GM18861 (cell line): ENCODE data around the gene ASL.
"Not testable (repeated sequence)": the region's sequence is repeated elsewhere in the genome, so short reads cannot be mapped to it uniquely, and the experiment has no call there.

Experiments
- ATAC-seq: cut with Tn5 transposase; IDR thresholded peaks from one replicate; pipeline ENCODE4 v1.9.1; 2021; ENCODE audit not compliant: unreplicated experiment

ASL gene

DNA sequence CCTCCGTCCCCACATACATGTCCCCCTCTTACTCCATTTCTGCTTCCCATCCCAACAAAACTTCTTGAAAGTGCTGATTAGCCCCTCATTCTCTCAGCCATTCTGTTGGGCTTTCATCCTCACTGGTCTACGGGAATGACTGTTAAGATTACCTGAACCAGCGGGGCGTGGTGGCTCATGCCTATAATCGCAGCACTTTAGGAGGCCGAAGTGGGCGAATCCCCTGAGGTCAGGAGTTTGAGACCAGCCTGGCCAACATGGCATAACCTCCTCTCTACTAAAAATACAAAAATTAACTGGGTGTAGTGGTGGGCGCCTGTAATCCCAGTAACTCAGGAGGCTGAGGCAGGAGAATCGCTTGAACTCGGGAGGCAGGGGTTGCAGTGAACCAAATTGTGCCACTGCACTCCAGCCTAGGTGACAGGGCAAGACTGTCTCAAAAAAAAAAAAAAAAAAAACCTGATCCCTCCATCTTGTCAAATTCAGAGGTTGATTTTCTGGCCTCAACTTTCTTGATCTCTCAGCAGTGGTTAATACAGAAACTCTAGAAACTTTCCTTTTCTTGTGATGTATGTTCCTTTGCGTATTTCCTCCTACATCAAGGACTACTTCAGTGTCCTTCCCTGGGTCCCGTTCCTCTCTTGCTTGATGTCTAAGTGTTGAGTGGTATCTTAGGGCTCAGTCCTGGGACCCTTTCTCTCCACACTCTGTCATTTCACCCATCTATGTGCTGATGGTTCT lies 41.2 kb downstream of the ASL start:
- ATAC-seq = not testable (repeated sequence)

DNA sequence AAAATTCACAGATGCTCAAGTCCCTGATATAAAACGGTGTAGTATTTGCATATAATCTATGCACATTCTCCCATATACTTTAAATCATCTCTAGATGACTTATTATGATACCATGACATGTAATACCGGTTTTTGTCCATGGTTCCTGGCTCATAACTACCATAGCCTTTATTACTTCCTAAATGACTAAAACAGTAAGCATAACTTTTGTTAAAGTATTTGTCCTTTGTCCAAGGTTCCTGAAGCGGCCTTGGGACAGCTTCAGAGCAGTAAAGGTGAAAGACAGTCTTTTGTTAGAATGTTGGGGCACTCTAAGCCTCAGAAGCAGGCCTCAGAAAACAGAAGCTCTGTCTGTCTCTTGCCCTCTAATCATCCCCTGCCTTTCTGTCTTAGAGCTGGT lies 43.0 kb downstream of the ASL start:
- no peak for ATAC-seq

DNA sequence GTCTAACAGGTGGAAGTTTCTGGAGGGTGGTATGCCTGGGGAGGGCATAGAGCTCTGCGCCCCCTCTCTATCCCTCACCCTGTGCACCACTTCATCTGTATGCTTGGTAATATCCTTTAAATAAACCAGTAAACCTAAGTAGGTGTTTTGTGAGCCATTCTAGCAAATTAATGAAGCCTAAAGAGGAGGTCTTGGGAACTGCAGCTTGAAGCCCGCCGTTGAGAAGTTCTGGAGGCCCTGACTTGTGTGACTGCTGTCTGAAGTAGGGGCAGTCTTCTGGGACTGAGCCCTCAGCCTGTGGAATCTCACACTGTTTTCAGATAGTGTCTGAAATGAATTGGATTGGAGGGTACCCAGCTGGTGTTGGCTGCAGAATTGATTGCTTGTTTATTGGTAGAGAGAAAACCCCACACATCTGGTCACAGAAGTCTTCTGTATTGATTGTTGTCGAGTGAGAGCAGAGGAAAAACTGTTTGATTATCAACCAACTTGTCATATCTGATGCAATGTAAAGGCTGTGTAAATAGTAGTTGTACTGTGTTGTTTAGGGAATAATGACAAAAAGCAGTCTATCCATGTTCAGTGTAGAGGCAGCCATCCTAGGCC lies 43.7 kb downstream of the ASL start:
- ATAC-seq = no peak

DNA sequence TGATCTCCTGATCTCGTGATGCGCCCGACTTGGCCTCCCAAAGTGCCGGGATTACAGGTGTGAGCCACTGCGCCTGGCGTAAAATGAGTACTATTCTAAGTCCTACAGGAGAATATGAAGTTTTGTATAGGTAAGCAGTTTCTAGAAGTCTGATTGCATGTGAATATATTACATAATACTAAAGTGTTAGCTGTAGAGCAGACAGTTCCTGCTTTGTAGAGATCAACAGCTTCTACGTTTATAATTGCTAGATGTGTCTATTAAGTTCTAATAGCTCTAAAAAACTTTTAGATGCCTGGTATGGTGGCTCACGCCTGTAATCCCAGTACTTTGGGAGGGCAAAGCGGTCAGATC lies 47.5 kb downstream of the ASL start:
- ATAC-seq = no peak

DNA sequence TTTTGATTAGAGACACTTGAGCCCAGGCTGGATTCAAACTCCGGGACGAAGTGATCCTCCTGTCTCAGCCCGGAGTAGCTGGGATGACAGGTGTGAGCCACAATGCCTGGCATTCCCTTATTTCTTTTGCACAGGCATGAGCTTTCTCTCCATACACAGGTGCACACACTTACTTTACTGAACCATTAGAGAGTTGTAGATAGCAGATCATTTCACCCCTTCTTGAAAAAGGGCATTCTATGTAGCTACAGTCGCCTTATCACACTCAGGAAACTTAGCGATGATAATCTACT lies 48.9 kb downstream of the ASL start:
- ATAC-seq = not testable (repeated sequence)

DNA sequence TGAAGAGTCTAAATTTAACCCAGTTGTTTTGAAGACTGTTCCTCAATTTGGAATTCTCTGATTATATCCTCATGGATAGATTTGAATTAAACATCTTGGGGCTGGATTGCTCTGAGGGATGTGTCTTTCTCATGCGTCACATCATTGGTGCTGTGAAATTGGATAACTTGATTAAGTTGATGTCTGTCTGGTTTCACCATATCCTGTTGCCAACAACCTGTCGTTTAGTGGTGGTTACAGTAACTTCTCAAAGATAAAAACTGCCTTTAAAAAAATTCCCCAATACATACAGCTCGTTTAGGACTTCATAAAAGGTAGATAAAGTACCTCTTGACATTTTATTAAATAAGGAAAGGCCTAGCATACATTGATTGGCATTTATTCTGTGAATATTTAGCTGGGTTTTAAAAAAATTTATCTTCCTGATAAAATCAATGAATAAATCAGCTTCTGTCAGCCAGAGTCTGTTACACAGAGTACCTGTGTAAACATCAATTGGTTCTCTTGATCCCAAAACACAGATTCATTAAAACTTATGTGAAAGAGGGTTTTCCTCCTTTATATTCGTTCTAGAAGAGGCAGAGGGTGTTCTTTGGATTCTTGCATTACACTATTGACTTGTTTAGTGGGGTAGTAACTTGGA lies 49.6 kb downstream of the ASL start:
- ATAC-seq = no peak

DNA sequence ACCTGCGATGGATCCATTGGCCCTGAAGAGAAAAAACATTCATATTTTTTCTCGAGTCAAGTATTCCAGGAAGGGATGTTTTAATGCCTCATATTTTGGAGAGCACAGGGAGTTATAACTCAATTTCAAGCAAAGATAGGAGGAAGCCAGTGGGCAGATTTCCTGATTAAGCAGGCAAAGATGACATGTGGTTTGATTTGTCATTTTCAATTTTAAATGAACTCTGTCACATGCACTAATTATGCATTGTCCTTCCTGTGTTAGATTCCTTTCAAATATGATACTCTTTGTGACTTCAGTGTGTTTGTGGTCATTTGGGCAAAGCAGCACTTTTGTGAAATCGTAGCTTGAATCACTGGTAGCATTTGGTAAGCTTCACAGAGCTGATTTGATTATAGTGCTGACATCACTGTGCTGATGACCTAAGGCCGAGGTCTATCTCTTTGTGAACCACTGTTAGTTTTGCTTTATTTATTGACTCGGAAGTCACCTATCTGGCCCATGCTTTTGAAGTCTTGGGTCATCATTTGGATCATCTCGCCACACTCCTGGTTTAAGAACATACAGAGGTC lies 50.2 kb downstream of the ASL start:
- ATAC-seq = not testable (repeated sequence)

DNA sequence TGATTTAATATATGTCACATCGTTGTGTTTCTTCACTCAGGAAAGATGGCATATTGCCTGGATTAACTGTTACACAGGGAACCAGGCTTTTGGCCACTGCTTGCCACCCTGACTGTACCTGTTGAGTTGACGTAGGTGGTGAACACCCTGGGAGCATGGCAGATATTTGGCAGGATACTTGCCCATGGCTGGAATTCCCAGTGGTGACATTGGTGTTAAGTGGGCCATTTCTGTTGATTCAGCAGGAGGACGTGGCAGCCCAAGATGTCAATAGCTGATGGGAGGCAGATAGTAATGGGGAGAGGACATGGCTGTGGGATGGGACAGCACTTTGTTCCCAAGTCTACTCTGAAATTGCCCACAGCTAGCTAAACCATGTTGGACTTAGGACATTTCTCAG lies 51.6 kb downstream of the ASL start:
- not testable (repeated sequence) for ATAC-seq

DNA sequence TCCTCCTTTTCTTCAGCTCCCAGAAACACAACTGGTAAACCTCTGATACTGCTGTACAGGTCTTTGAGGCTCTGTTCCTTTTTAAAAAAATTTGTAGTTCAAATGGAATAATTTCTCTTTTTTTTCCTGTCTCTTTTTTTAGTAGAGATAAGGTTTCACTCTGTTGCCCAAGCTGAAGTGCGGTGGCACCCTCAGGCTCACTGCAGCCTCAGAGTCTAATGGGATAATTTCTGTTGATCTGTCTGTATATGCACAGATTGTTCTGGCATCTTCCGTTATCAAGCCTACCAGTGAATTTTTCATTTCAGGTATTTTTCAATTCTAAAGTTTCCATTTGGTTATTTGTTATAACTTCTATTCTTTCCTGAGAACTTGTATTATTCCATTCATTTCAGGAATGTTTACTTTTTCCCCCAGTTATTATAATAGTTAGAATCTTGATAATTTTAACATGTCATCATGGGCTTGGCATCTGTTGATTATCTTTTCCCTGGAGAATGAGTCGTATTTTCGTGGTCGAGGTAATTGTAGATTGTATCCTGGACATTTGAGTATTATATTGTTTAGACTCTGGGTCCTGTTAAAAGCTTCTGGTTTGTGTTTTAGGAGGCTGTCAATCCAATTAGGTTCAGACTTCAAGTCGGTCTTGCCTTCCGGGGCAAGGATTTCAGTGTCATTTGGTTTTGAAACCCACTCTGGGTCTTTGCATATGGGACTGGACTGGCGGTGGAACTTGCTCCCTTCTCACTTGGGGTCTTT lies 63.6 kb downstream of the ASL start:
- no peak for ATAC-seq

DNA sequence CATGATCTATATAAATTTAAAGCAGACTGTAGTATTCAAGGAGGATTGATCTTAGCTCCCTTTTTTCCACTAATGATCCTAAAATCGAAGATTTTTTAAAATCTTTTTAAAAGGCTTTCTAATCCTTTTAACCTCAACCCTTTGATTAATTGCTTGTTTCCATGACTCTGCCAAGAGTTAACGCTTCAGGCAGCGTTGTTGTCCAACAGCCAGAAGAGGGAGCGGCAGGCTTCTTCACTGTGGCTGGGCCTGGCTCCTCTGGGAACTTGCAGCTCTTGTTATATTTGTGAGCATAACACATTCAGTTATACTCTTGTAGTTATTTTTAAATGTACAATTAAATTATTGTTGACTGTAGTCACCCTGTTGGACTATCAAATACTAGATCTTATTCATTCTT lies 65.3 kb downstream of the ASL start:
- ATAC-seq = no peak

DNA sequence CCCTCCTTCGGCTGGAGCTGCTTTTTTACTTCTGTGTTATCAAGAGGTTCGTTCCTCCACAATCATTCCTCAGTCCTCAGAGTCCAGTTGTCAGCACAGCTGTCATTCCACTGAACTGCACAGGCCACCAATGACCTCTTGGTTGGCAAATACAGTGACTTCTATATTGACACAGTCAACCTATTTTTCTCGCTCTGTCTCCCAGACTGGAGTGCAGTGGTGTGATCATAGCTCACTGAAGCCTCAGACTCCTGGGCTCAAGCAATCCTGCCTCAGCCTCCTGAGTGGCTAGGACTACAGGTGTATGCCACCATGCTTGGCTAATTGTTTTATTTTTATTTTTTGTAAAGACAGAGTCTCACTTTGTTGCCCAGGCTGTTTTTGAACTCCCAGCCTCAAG lies 66.7 kb downstream of the ASL start:
- ATAC-seq = no peak

DNA sequence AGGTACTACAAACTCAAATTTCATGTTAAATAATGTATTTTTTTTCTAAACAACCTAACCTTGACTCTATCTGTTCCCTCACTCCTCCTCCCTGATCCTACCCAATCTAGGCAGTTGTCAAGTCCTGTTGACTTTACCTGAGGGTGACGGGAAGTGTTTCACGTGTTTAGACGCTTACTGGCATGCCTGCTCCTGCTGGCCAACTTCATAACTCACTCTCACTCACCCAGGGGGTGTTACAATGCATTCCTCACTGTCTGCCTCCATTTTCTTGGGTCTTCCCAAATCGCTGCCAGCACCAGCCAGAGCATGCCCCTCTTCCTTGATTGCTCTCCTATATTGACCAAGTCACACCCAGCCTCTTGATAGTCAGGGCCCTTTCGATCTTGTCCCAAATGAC lies 67.4 kb downstream of the ASL start:
- ATAC-seq = no peak
